ENCODE results near the gene DAG1.

DAG1 gene

GRCh38 chr3:49462222-49462621, 7.8 kb upstream of the DAG1 start:
- Histone ChIP-seq H3K27me3 (no peaks in the 10 kb centered on the region), H3K36me3 (no peaks in the 10 kb centered on the region), H3K4me1 (ENCODE audit: control insufficient read depth in 1 of 2, insufficient read depth in 1 of 2, low read depth in 1 of 2, low read length in 1 of 2) (no peaks in the 10 kb centered on the region), H3K4me3 (ENCODE audit: low read depth in 1 of 2, low read length in 1 of 2) (no peak overlapping the region), H3K27ac (no peak overlapping the region), H3K9me3 (no peaks in the 10 kb centered on the region)
- TF ChIP-seq, protein P1, sequence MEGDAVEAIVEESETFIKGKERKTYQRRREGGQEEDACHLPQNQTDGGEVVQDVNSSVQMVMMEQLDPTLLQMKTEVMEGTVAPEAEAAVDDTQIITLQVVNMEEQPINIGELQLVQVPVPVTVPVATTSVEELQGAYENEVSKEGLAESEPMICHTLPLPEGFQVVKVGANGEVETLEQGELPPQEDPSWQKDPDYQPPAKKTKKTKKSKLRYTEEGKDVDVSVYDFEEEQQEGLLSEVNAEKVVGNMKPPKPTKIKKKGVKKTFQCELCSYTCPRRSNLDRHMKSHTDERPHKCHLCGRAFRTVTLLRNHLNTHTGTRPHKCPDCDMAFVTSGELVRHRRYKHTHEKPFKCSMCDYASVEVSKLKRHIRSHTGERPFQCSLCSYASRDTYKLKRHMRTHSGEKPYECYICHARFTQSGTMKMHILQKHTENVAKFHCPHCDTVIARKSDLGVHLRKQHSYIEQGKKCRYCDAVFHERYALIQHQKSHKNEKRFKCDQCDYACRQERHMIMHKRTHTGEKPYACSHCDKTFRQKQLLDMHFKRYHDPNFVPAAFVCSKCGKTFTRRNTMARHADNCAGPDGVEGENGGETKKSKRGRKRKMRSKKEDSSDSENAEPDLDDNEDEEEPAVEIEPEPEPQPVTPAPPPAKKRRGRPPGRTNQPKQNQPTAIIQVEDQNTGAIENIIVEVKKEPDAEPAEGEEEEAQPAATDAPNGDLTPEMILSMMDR (IDR thresholded peaks at IDR 0.05): no peak

DNA sequence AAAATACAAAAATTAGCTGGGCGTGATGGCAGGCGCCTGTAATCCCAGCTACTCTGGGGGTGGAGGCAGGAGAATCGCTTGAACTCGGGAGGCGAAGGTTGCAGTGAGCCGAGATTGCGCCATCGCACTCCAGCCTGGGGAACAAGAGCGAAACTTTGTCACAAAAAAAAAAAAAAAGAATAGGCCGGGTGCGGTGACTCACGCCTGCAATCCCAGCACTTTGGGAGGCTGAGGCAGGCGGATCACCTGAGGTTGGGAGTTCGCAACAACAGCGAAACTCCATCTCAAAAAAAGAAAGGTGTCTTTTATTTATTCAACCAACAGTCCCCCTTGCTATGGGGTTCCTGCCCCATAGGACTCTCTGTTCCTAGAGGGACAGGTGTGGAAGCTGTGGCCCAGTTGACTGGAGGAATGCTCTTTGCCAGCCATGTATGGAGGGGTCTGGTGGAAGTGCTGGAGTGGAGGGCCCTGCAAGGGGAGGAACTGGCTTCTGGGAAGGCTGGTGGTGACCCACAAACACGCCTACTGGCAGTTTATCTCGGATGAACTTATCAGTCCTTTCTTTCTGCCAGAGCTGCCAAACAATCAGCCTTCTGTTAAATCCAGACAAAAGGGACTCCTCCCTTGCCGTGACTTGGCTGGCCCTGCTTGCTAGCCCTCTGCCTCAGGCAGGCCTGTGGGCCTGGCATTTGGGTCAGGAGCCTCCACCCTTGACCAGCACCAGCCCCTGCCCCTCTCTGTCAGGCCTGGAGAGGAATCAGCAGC, 4.6 kb upstream of the DAG1 start:
- Histone ChIP-seq H3K36me3 (no peaks in the 10 kb centered on the region), H3K4me1 (ENCODE audit: control insufficient read depth in 1 of 2, insufficient read depth in 1 of 2, low read depth in 1 of 2, low read length in 1 of 2) (peaks cover 9 to 12% of the 10 kb centered on the region in 2 experiments), H3K27me3 (no peaks in the 10 kb centered on the region), H3K4me3 (ENCODE audit: low read depth in 1 of 2, low read length in 1 of 2) (no peak overlapping the region), H3K9me3 (no peaks in the 10 kb centered on the region), H3K27ac (no peak overlapping the region)
- TF ChIP-seq, protein P1 (IDR thresholded peaks at IDR 0.05): no peak

DNA sequence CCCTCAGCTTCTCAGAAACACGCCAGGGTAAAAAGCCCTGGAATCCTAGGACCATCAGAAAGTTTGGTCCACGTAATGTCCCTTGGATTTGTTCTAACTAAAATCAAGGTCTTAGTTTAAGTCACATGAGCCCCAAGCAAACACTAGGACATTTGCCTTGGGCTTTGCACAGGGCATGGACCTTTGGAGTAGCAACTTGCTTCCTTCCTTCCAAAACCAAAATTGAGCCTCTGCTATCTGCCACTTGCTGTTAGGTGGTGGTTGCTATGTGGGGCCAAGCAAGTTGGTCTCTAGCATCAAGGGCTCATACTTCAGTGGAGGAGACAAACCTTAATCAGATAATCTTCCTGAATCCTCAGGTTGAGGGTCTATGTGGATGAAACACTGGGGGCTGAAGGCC, 4.0 kb upstream of the DAG1 start:
- no peak overlapping the region for H3K4me3 ChIP-seq (ENCODE audit: low read depth in 1 of 2, low read length in 1 of 2)
- no peak overlapping the region for H3K27ac ChIP-seq
- peaks cover 16 to 19% of the 10 kb centered on the region in 2 experiments for H3K4me1 ChIP-seq (ENCODE audit: control insufficient read depth in 1 of 2, insufficient read depth in 1 of 2, low read depth in 1 of 2, low read length in 1 of 2)
- H3K9me3 ChIP-seq: no peaks in the 10 kb centered on the region
- H3K27me3 ChIP-seq: no peaks in the 10 kb centered on the region
- no peaks in the 10 kb centered on the region for H3K36me3 ChIP-seq
- TF ChIP-seq, protein P1 (IDR thresholded peaks at IDR 0.05): no peak

DNA sequence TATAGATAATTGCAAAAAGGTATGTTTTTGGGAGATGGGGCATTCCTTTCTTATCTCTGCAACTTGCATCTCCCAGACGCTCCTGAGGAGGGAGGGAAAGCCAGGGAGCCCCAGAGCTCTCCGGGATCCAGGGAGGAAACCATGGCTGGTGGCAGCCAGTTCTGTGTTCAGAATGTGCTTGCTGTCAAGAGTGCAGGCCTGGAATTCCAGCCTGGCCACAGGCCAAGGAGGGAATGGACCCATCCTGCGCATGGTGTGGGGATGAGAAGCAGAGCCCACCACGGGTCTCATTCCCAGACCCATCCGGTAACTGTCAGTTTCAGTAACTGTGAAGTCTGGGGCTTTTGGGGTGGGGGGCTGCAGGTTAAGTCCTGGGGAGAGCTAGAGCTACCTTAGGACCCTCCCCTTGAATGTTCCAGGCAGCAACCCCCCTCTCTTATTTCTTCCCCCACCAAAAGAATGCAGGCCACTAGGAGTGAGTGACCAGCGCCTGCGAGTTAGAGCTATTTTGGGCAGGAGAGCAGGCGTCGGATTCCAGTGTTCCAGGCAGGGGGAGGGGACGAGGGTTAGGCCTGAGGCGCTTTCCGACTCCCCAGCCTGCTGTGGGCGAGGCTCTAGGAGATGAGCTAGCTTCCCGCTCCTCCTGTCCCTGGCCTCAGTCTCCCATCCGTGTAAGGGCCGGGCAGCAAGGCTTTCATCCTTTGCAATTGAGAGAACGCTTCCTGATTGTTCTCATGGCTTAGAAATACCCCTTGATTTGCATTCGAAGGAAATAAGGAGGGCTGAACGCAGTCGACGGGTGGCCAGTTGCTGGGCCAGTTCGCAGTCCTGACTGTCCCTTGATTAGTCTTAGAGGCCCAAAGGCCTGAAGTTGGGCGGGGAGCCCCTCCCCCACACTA, 781 bp upstream of the DAG1 start:
- TF ChIP-seq, protein P1 (IDR thresholded peaks at IDR 0.05): no peak
- Histone ChIP-seq H3K27me3 (no peaks in the 10 kb centered on the region), H3K27ac (peak overlapping the region; percentile 94), H3K36me3 (no peaks in the 10 kb centered on the region), H3K9me3 (no peaks in the 10 kb centered on the region), H3K4me1 (ENCODE audit: control insufficient read depth in 1 of 2, insufficient read depth in 1 of 2, low read depth in 1 of 2, low read length in 1 of 2) (peaks cover 23 to 28% of the 10 kb centered on the region in 2 experiments), H3K4me3 (ENCODE audit: low read depth in 1 of 2, low read length in 1 of 2) (peak overlapping the region; percentile 78 to 92)

GRCh38 chr3:49470714-49471420, 800 bp downstream of the DAG1 start:
- Histone ChIP-seq H3K9me3 (no peaks in the 10 kb centered on the region), H3K36me3 (no peaks in the 10 kb centered on the region), H3K27me3 (no peaks in the 10 kb centered on the region), H3K27ac (peak overlapping the region; percentile 94), H3K4me1 (ENCODE audit: control insufficient read depth in 1 of 2, insufficient read depth in 1 of 2, low read depth in 1 of 2, low read length in 1 of 2) (peaks cover 23 to 28% of the 10 kb centered on the region in 2 experiments), H3K4me3 (ENCODE audit: low read depth in 1 of 2, low read length in 1 of 2) (peak overlapping the region; percentile 78 to 92)
- TF ChIP-seq, protein P1 (IDR thresholded peaks at IDR 0.05): no peak

All from neutrophil (primary cell).